ENCODE data around the gene LHFPL3. TPM values are rescaled to one million over a fixed set of nuclear protein-coding genes. Genes with fewer than 3 reads are reported as not detected.
A peak's percentile ranks its signal among the peaks of the same experiment; 100 is the strongest.

LHFPL3 gene
- total RNA-seq, 4 donors from 2014 or later, result 0.83 TPM; not detected in 3

DNA sequence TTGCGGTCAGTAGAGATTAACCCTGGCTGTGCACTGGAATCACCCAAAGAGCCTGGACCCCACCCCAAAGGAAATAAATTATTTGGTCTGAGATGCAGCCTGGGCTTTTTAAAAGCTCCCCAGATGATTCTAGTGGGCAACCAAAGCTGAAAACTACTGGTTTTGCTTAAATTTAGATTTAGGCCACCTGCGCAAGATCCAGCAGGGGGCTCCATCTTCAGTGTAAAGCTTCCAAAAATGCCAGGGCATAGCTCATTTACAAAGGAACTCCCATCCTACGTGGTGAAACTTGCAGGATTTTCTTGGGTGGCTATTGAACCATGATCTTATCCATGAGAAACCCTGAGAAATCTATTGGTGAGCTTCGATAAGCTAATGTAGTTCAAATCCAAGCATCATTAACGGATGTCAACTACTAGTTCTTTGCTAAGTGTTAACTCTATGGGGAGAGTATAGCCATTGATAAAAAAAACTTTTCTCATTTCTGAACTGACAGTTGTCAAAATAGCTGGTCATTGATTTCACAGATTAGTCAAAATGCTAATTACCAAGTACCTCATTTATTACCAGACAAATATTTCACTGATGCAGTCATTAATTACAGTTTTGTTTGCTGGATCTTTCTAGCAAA, 315.3 kb downstream of the LHFPL3 start:
- no peak overlapping the region for H3K4me3 ChIP-seq
- H3K9me3 ChIP-seq, result no peaks in the 10 kb centered on the region
- no peak for DNase-seq
- H3K27ac ChIP-seq, result no peak overlapping the region
- no peaks in the 10 kb centered on the region for H3K4me1 ChIP-seq
- TF ChIP-seq, protein P1, sequence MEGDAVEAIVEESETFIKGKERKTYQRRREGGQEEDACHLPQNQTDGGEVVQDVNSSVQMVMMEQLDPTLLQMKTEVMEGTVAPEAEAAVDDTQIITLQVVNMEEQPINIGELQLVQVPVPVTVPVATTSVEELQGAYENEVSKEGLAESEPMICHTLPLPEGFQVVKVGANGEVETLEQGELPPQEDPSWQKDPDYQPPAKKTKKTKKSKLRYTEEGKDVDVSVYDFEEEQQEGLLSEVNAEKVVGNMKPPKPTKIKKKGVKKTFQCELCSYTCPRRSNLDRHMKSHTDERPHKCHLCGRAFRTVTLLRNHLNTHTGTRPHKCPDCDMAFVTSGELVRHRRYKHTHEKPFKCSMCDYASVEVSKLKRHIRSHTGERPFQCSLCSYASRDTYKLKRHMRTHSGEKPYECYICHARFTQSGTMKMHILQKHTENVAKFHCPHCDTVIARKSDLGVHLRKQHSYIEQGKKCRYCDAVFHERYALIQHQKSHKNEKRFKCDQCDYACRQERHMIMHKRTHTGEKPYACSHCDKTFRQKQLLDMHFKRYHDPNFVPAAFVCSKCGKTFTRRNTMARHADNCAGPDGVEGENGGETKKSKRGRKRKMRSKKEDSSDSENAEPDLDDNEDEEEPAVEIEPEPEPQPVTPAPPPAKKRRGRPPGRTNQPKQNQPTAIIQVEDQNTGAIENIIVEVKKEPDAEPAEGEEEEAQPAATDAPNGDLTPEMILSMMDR (IDR thresholded peaks at IDR 0.05), result peak in 1 of 4 experiments; percentile 14
- TF ChIP-seq POLR2A (IDR thresholded peaks at IDR 0.05), result no peak
- intact Hi-C loops (cut with DNase I; ENCODE audit: low total_unique reads), result no loop called here
- no peaks in the 10 kb centered on the region for H3K27me3 ChIP-seq
- no peaks in the 10 kb centered on the region for H3K36me3 ChIP-seq

DNA sequence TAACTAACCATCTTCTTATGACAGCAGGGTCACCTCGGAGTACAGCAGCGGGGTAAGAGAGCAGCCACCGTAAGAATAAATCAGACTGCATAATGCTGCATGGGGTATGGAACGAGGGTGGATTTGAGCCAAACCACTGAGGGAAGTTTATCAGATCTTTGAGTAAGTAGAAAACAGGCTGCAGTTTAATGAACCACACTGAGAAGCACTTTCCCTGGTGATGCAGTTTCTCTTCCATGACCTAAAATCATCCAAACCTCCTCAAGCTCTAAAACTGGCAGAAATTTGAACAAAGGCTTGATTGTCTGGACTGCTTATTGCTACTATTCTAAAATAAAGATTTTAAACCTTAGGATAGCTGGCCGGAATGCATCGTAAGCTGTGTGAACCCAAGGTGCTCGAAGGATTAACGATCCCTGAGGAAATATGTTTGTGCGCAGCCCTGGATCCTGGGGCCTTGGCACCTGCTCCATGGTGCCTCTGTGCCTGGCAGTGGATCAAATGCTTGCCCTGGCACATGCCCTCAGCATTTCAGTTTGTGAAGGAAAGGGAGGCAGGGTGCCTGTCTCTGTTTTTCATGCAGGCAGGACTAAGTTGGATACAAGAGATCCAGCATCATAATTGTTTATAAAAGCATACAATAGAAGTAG, 322.7 kb downstream of the LHFPL3 start:
- no peak for DNase-seq
- no peaks in the 10 kb centered on the region for H3K27me3 ChIP-seq
- H3K27ac ChIP-seq, result no peak overlapping the region
- H3K9me3 ChIP-seq, result no peaks in the 10 kb centered on the region
- no peaks in the 10 kb centered on the region for H3K4me1 ChIP-seq
- no peak for TF ChIP-seq POLR2A (IDR thresholded peaks at IDR 0.05)
- TF ChIP-seq, protein P1 (IDR thresholded peaks at IDR 0.05), result no peak
- no peaks in the 10 kb centered on the region for H3K36me3 ChIP-seq
- intact Hi-C loops (cut with DNase I; ENCODE audit: low total_unique reads), result no loop called here
- H3K4me3 ChIP-seq, result no peak overlapping the region

DNA sequence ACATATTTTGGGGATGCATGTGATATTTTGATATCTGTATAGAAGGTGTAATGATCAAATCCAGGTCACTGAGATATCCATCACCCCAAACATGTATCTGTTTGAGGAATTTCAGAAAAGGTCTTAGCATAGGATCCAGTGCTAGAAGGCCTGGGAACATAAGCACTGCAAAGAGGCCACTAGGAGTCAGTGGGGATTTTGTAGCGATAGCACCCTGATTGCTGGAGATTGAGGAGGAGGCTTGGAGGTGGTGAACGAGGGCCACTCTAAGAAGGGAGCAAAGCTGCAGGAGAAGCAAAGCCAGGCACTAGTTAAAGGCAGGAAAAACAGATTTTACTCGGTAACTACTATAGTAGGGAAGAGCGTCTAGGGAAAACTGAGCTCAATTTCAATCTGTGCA, 324.0 kb downstream of the LHFPL3 start:
- DNase-seq, result no peak
- no peaks in the 10 kb centered on the region for H3K27me3 ChIP-seq
- no peaks in the 10 kb centered on the region for H3K36me3 ChIP-seq
- TF ChIP-seq, protein P1 (IDR thresholded peaks at IDR 0.05), result no peak
- TF ChIP-seq POLR2A (IDR thresholded peaks at IDR 0.05), result no peak
- no peaks in the 10 kb centered on the region for H3K9me3 ChIP-seq
- H3K4me3 ChIP-seq, result no peak overlapping the region
- no peaks in the 10 kb centered on the region for H3K4me1 ChIP-seq
- no peak overlapping the region for H3K27ac ChIP-seq
- intact Hi-C loops (cut with DNase I; ENCODE audit: low total_unique reads), result no loop called here

DNA sequence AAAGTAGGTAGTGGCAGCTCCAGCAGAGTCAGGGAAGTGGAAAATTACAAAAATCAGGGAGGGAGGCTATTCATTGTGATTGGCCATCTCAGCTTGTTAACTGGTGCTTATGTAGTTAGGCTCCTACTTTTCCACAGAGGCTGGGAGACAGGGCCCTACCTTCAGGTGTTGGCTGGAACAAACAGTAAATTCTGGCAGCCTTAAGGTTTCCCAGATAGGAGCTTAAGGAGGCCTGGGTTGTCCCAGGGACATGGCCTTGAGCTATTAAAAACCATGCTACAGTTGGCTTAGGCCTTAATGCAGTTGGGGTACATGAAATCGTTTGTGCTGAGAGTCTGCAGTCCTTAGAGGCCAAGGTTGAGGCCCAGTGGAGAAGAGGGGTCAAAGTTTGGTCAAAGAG, 324.5 kb downstream of the LHFPL3 start:
- Histone ChIP-seq H3K4me1 (no peaks in the 10 kb centered on the region), H3K27ac (no peak overlapping the region), H3K36me3 (no peaks in the 10 kb centered on the region), H3K27me3 (no peaks in the 10 kb centered on the region), H3K9me3 (no peaks in the 10 kb centered on the region), H3K4me3 (no peak overlapping the region)
- intact Hi-C loops (cut with DNase I; ENCODE audit: low total_unique reads), result no loop called here
- TF ChIP-seq, protein P1 (IDR thresholded peaks at IDR 0.05), result no peak
- TF ChIP-seq POLR2A (IDR thresholded peaks at IDR 0.05), result no peak
- no peak for DNase-seq

DNA sequence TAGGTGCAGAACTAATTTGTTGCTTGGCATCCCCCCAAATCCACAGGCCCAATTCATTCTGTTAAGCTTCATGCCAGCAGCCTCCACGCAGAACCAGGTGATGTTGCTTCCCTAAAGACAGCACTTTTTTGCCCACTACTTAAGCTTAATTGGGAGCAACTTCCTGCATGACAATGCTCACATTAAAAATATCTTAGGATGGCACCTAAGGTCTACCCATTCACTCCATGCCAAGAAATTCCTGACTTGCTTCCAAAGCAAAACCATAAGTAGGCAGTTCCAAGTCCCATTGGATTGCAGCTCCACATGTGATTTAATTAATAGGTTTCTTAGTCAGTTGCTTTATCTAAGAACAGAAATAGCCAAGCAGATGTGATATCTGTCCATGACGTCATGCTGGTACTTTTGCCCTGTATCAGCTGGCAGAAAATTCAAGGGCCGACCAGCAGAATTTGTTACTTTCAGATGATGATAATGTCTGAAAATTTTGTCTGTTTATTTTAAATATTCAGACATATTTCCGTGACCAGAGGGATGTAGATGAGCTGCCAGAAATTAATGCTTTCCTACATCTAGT, 325.5 kb downstream of the LHFPL3 start:
- H3K27me3 ChIP-seq, result no peaks in the 10 kb centered on the region
- no peak for DNase-seq
- no peak overlapping the region for H3K4me3 ChIP-seq
- no peak for TF ChIP-seq POLR2A (IDR thresholded peaks at IDR 0.05)
- TF ChIP-seq, protein P1 (IDR thresholded peaks at IDR 0.05), result no peak
- H3K27ac ChIP-seq, result no peak overlapping the region
- H3K36me3 ChIP-seq, result no peaks in the 10 kb centered on the region
- intact Hi-C loops (cut with DNase I; ENCODE audit: low total_unique reads), result no loop called here
- H3K4me1 ChIP-seq, result no peaks in the 10 kb centered on the region
- H3K9me3 ChIP-seq, result no peaks in the 10 kb centered on the region
